NCI-H510A treated with DMSO at 0.1 percent for 48 hours (cell line): ENCODE results near the gene WBP2NL.

Experiments used
- DNase-seq: peaks from one replicate; lab custom pipeline; 2025; lab: John Stamatoyannopoulos, UW

The WBP2NL gene

GRCh38 chr22:42072606-42073330 is 74.2 kb downstream of the WBP2NL start:
- DNase-seq = no peak

GRCh38 chr22:42073621-42074041 is 75.0 kb downstream of the WBP2NL start:
- no peak for DNase-seq

- no peak for DNase-seq
Observed at GRCh38 chr22:42074132-42074811, 75.7 kb downstream of the WBP2NL start, which contains the start of gene PHETA2. TSS of gene PHETA2 (plus strand) at chr22:42074248. CDS start at chr22:42077294, 3,046 bp downstream.

- no peak for DNase-seq
Observed at GRCh38 chr22:42074846-42075676, 76.5 kb downstream of the WBP2NL start.

- no peak for DNase-seq
Observed at GRCh38 chr22:42076764-42077485, 78.3 kb downstream of the WBP2NL start.

GRCh38 chr22:42077486-42078125 is 79.0 kb downstream of the WBP2NL start:
- DNase-seq = no peak
